ENCODE results near the gene ZFHX3.

- TF ChIP-seq CTCF (IDR thresholded peaks at IDR 0.05; ENCODE audit: low read depth, low read length) = no peak
- no peak for TF ChIP-seq EZH2phosphoT487 (IDR thresholded peaks at IDR 0.05; ENCODE audit: low read depth)
Measured at GRCh38 chr16:72963533-72964315, 84.2 kb downstream of the ZFHX3 start.
